DND-41 (cell line): ENCODE measurements around the gene MAN2B2.

ENCODE experiments used
- EZH2 ChIP-seq: IDR thresholded peaks from 3 replicates; pipeline ENCODE4 v1.6.1; 2012; ENCODE audit warnings: borderline replicate concordance, low read depth, mild to moderate bottlenecking, moderate library complexity, low read length, inconsistent platforms; ENCODE audit not compliant: severe bottlenecking
- TF ChIP-seq, protein P1 (sequence below): IDR thresholded peaks from 2 replicates; pipeline ENCODE4 v1.5.1; 2012; ENCODE audit warnings: borderline replicate concordance, low read length, moderate library complexity, mild to moderate bottlenecking; ENCODE audit not compliant: poor library complexity, severe bottlenecking; ENCODE audit errors: extremely low read depth

DNA sequence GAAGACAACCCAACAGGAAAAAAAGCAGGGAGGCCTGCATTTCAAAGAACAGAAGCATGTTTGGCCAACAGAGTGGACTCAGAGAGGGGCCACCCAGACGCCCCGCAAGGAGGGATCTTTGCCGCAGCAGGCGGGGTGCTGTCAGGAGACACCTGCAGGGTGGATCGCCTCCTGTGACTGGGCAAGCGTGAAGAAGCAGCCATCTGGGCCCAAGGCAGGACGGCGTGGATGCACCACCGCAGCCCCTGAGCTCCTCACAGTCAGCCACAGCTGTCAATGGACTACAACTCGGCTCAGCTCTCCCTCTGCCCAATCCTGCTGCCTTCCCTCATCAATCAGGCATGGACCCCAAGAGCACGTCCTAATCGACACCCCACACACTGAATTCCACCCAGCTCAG, 32.0 kb upstream of the MAN2B2 start:
- TF ChIP-seq, protein P1, sequence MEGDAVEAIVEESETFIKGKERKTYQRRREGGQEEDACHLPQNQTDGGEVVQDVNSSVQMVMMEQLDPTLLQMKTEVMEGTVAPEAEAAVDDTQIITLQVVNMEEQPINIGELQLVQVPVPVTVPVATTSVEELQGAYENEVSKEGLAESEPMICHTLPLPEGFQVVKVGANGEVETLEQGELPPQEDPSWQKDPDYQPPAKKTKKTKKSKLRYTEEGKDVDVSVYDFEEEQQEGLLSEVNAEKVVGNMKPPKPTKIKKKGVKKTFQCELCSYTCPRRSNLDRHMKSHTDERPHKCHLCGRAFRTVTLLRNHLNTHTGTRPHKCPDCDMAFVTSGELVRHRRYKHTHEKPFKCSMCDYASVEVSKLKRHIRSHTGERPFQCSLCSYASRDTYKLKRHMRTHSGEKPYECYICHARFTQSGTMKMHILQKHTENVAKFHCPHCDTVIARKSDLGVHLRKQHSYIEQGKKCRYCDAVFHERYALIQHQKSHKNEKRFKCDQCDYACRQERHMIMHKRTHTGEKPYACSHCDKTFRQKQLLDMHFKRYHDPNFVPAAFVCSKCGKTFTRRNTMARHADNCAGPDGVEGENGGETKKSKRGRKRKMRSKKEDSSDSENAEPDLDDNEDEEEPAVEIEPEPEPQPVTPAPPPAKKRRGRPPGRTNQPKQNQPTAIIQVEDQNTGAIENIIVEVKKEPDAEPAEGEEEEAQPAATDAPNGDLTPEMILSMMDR = no peak
- TF ChIP-seq EZH2 = no peak
